Activated CD4-positive, CD25-positive, alpha-beta regulatory T cell treated with anti-CD3 and anti-CD28 coated beads, Interleukin-2, amount 50 U/mL, for 16 hours (primary cell): ENCODE measurements around the gene IFNA4.
"Not testable (repeated sequence)": the region's sequence is repeated elsewhere in the genome, so short reads cannot be mapped to it uniquely, and the experiment has no call there.

Source experiments
- DNase-seq: peaks from one replicate; pipeline ENCODE4 v3.0.0-alpha.2; 2020; ENCODE audit warnings: low read depth, low spot score

IFNA4 gene

GRCh38 chr9:21187487-21187886, at the start of gene IFNA4:
Gene IFNA4, minus strand, starts transcription at chr9:21187587. Its CDS starts 56 bp downstream, at chr9:21187531.
- not testable (repeated sequence) for DNase-seq

DNA sequence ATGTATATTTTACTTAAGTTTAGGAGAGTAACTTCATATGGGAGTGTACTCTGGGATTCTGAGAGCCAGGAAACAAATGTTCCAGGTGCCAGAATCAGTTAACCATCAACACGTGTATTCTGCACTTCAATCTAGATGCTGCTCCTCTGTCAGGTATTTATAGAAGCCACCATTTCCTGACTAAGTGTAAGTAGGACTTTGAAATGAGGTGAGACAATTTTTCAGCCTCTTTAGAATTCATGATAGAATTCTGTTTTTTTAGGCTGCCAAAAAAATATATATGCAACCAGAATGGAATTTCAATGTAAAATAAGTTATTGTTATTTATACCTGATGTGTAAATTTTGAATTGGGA, 49.0 kb upstream of the IFNA4 start:
- DNase-seq = not testable (repeated sequence)

GRCh38 chr9:21235468-21236359, 48.3 kb upstream of the IFNA4 start:
- DNase-seq = not testable (repeated sequence)

- DNase-seq = no peak
Observed at GRCh38 chr9:21234153-21234687, 46.8 kb upstream of the IFNA4 start.

DNA sequence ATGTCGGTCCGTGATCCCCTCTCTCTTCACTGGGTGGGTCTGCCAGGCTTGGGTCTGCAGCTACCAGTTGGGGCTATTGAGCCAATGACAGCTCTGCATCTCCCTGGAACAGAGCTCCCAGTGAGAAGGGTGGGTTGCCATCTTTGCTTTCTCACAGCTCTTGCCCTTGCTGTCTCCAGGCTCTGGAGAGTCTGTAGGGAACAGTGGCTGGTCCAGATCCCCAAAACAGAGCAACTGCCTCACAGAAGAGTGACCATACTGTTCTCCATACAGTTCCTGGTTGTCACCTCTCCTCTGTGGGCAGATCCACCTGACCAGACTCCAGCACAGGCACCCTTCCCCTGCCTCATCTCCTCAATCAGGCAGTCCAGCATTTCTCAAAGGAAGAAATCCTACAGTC, 45.9 kb upstream of the IFNA4 start:
- DNase-seq = no peak

DNA sequence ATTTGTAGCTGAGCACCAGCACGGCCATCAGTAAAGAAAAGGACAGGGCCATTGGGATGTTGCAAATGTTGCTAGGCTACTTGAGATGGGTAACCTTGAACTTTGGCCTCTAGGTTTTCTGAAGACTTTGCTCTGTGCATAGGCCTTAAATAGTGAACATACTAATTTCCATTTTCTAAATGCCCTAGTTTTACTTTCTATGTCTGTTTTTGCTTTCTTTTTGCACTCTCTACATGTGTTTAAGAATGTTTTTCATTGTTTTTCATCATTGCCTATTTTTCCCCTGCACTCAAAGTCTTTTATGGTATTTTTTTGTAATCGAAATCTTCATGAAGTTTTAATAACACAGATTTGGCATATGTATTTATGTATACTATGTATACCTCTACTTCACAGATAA, 40.7 kb upstream of the IFNA4 start, which contains the start of gene IFNA17:
Gene IFNA17, minus strand, starts transcription at position 101 of the 400 bp plus-strand sequence. Its CDS starts 49 bp downstream, at position 52.
- DNase-seq = no peak

- DNase-seq = not testable (repeated sequence)
Observed at GRCh38 chr9:21217211-21217610, 29.8 kb upstream of the IFNA4 start, which contains the start of gene IFNA16. Gene IFNA16, minus strand, starts transcription at chr9:21217311. Its CDS starts 6 bp downstream, at chr9:21217305.

GRCh38 chr9:21213411-21214326, 26.3 kb upstream of the IFNA4 start:
- DNase-seq = not testable (repeated sequence)

GRCh38 chr9:21212160-21212559, 24.8 kb upstream of the IFNA4 start:
- DNase-seq = not testable (repeated sequence)

DNA sequence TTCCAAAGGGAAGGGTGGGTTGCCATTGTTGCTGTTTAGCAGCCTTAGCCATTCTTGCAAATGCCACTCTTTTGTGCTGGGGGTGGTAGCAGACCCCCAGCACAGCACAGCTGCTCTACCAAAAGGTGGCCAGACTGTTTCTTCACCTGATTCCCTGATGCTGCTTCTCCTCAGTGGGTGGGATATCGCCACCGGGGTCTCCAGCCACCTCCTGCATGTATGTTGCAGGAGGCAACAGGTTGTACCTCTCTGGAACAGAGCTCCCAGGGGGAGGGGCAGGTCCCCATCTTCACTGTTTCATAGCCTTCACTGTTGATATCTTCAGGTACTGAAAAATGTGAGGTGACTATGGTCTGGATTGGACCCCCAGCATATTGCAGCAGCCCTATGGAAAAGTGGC, 23.4 kb upstream of the IFNA4 start:
- not testable (repeated sequence) for DNase-seq

GRCh38 chr9:21210311-21210710, 22.9 kb upstream of the IFNA4 start:
- no peak for DNase-seq

DNA sequence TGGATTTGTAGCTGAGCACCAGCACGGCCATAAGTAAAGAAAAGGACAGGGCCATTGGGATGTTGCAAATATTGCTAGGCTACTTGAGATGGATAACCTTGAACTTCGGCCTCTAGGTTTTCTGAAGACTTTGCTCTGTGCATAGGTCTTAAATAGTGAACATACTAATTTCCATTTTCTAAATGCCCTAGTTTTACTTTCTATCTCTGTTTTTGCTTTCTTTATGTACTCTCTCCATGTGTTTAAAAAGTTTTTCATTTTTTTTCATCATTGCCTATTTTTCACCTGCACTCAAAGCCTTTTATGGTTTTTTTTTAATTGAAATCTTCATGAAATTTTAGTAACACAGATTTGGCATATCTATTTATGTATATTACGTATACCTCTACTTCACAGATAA, 19.7 kb upstream of the IFNA4 start, which contains the start of gene IFNA10:
Gene IFNA10, minus strand, starts transcription at position 101 of the 400 bp plus-strand sequence. Its CDS starts 46 bp downstream, at position 55.
- not testable (repeated sequence) for DNase-seq

GRCh38 chr9:21205204-21205603, 17.8 kb upstream of the IFNA4 start:
- DNase-seq = no peak

DNA sequence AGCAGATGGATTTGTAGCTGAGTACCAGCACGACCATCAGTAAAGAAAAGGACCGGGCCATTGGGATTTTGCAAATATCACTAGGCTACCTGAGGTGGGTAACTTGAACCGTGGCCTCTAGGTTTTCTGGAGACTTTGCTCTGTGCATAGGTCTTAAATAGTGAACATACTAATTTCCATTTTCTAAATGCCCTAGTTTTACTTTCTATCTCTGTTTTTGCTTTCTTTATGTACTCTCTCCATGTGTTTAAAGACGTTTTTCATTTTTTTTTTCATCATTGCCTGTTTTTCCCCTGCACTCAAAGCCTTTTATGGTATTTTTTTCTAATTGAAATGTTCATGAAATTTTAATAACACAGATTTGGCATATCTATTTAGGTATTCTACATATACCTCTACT, 14.7 kb upstream of the IFNA4 start, which contains the start of gene IFNA7:
Gene IFNA7, minus strand, starts transcription at position 101 of the 400 bp plus-strand sequence. Its CDS starts 40 bp downstream, at position 61.
- DNase-seq = not testable (repeated sequence)

DNA sequence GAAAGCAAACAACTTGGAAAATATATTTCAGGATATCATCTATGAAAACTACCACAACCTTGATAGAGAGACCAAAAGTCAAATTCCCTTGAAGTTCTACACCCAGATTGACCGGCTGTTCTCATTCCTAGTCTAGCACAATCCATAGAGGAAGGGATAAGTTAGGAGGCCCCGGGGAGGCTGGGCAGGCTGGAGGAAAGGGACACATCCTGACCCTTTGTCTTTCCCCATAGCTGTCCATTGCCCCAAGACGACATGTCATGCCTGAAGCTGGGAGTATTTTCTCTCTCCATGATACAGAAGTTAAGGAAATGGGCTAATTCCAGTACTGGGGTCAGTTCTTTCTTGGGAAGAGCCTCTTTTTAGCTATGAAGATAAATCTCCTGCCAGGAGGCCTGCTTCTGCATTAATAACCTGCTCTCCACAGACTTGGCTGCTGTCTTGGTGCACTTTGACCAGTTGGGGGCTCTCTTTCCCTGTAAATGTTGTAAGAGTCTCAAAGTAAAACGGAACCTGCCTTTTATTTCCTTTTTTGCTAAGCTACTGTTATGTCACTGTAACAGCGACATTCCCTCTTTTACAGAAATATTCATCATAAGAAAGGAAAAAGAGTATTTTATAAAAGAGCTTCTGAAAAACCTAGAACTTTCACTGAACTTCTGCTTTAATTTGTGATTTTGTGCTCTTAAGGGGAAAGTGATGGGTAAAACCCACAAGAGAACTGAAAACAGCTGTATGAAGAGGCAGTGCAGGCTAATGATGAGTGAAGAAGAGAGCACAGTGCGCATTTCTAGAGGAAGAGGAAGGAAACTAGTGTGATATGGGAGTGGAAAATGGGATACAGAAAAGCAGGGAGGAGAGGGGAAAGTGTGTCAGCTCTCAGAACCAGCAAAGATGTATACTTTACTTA, 7.7 kb upstream of the IFNA4 start:
- not testable (repeated sequence) for DNase-seq

DNA sequence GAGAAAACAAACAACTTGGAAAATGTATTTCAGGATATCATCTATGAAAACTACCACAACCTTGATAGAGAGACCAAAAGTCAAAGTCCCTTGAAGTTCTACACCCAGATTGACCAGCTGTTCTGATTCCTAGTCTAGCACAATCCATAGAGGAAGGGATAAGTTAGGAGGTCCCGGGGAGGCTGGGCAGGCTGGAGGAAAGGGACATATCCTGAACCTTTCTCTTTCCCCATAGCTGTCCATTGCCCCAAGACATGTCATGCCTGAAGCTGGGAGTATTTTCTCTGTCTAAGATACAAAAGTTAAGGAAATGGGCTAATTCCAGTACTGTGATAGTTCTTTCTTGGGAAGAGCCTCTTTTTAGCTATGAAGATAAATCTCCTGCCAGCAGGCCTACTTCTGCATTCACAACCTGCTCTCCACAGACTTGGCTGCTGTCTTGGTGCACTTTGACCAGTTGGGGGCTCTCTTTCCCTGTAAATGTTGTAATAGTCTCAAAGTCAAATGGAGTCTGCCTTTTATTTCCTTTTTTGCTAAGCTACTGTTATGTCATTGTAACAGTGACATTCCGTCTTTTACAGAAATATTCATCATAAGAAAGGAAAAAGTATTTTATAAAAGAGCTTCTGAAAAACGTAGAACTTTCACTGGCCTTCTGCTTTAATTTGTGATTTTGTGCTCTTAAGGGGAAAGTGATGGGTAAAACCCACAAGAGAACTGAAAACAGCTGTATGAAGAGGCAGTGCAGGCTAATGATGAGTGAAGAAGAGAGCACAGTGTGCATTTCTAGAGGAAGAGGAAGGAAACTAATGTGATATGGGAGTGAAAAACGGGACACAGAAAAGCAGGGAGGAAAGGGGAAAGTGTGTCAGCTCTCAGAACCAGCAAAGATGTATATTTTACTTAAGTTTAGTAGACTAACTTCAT, 4.3 kb downstream of the IFNA4 start:
- not testable (repeated sequence) for DNase-seq

GRCh38 chr9:21174671-21175070, 12.7 kb downstream of the IFNA4 start:
- DNase-seq = no peak

DNA sequence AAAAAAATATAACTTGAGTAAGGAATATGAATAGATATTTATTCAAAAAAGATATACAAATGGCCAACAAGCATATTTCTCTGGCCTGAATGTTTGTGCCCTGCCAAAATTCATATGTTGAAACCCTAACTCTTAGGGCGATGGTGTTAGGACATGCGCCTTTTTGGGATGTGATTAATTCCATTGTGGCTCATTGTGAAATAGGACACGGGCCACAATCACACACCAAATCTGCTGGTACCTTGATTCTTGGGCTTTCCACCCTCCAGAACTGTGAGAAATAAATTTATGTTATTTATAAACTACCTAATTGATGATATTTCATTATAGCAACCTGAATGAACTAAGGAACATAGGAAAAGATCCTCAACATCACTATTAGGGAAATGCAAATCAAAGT, 15.2 kb downstream of the IFNA4 start:
- no peak for DNase-seq

DNA sequence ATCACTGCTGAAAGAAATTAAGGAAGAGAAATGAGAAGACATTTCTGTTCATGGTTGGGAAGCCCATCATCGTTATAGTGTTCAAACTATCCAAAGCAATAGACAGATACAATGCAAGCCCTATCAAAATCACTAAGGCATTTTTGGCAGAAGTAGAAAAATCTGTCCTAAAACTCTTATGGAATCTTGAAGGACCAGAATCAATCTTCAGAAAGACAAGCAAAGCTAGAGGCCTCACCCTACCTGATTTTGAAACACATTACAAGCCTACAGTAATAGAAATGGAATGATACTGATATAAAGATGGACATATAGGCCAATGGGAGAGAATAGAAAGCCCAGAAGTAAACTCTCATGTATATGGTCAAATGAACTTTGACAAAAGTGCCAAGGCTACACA, 16.0 kb downstream of the IFNA4 start:
- no peak for DNase-seq
